ENCODE measurements around the gene PATZ1.
"Not testable (repeated sequence)": the region's sequence is repeated elsewhere in the genome, so short reads cannot be mapped to it uniquely, and the experiment has no call there.

Gene PATZ1
- total RNA-seq: 45.1 to 66.7 reads per million in 2 donors

- DNase-seq: peak; percentile 52 to 94 (median 78)
Measured at GRCh38 chr22:31346255-31346732, at the start of gene PATZ1. Gene PATZ1 (minus strand): TSS chr22:31346346. CDS start chr22:31345602, 744 bp downstream.

GRCh38 chr22:31394326-31394725 lies 48.2 kb upstream of the PATZ1 start:
- DNase-seq: no peak

GRCh38 chr22:31393893-31394292 lies 47.7 kb upstream of the PATZ1 start:
- peak in 1 of 5 experiments; percentile 13 for DNase-seq

- DNase-seq: not testable (repeated sequence)
Measured at GRCh38 chr22:31378651-31379050, 32.5 kb upstream of the PATZ1 start.

GRCh38 chr22:31378123-31378522 lies 32.0 kb upstream of the PATZ1 start:
- DNase-seq: no peak

GRCh38 chr22:31377612-31378011 lies 31.5 kb upstream of the PATZ1 start:
- DNase-seq: no peak

- DNase-seq: no peak
Measured at GRCh38 chr22:31367426-31367825, 21.3 kb upstream of the PATZ1 start.

GRCh38 chr22:31363885-31364465 lies 17.8 kb upstream of the PATZ1 start:
- DNase-seq: no peak

GRCh38 chr22:31361743-31362142 lies 15.6 kb upstream of the PATZ1 start:
- DNase-seq: no peak

GRCh38 chr22:31360029-31360428 lies 13.9 kb upstream of the PATZ1 start:
- DNase-seq: no peak

GRCh38 chr22:31354515-31354914 lies 8.4 kb upstream of the PATZ1 start:
- no peak for DNase-seq

- no peak for DNase-seq
Measured at GRCh38 chr22:31350410-31350863, 4.3 kb upstream of the PATZ1 start.

GRCh38 chr22:31349960-31350359 lies 3.8 kb upstream of the PATZ1 start:
- no peak for DNase-seq

- DNase-seq: no peak
Measured at GRCh38 chr22:31348766-31349165, 2.6 kb upstream of the PATZ1 start.

GRCh38 chr22:31348009-31348337 lies 1.8 kb upstream of the PATZ1 start:
- DNase-seq: not testable (repeated sequence)

GRCh38 chr22:31347251-31348008 lies 1.3 kb upstream of the PATZ1 start:
- peak; percentile 14 to 71 (median 40) for DNase-seq

GRCh38 chr22:31346733-31347250 lies 646 bp upstream of the PATZ1 start:
- DNase-seq: peak in 2 of 5 experiments; percentile 15 to 20

GRCh38 chr22:31345331-31346254 lies 553 bp downstream of the PATZ1 start:
- peak; percentile 74 to 95 (median 85) for DNase-seq

GRCh38 chr22:31344578-31345330 lies 1.4 kb downstream of the PATZ1 start:
- peak in 3 of 5 experiments; percentile 6 to 59 (median 9) for DNase-seq

GRCh38 chr22:31344256-31344577 lies 1.9 kb downstream of the PATZ1 start:
- peak in 1 of 5 experiments; percentile 27 for DNase-seq

- no peak for DNase-seq
Measured at GRCh38 chr22:31343235-31344191, 2.6 kb downstream of the PATZ1 start.
